ENCODE data around the gene MAPKAPK3. TPM values are rescaled to one million over a fixed set of nuclear protein-coding genes. Genes with fewer than 3 reads are reported as not detected.
"Not testable (repeated sequence)": the region's sequence is repeated elsewhere in the genome, so short reads cannot be mapped to it uniquely, and the experiment has no call there.

MAPKAPK3 gene
- polyA plus RNA-seq, 5 donors: 32.4 to 42.9 (median 34.7) TPM

DNA sequence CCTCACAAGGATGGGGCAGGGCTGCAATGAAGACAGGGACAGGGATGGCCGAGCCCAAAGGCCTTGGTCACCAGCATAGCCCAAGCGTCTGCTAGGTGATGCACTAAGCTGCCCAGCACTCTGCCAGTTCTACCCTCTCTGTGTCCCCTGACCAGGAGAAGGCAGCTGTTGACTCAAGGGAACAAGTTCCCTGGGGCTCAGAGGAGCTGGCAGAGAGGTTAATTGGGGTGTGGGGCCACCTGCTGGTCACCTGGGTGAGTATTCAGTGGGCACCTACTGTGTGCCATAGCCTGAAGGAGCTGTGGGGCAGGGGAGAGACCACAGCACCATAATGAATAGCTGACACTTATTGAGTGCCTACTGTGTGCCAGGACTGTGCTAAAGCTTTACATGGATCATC, 35.8 kb downstream of the MAPKAPK3 start:
- no peak for DNase-seq

DNA sequence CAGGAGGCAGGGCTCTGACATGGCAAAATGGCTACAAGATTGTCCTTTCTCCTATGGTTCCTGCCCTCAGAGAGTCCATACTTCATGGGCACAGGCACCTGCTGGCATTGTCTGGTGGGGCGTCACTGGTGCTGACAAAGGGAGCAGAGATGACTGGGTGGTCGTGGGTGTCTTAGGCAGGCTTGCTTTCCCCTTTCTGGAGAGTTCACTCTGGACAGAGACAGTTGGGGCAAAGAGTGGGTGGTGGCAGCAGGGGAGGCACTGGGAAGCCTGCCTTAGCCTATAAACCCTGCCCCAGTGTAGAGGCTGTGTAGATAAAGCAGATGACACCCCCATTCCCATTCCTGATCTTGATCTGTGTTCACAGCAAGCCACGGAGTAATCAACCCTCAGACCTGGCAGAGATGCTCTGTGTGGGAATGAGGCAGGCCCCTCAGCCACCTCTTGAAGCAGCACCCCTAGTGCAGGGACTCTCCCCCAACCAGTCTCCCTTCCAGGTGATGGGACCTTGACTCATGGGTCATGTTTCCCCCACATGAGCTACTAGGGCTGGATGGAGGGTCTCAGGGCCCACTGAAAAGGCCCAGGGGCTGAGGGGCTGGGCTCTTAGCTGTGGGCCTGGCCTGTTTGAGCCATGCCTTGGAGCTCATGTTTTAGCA, 37.1 kb downstream of the MAPKAPK3 start:
- DNase-seq: no peak

- no peak for DNase-seq
Measured at GRCh38 chr3:50655009-50655830, 38.3 kb downstream of the MAPKAPK3 start.

DNA sequence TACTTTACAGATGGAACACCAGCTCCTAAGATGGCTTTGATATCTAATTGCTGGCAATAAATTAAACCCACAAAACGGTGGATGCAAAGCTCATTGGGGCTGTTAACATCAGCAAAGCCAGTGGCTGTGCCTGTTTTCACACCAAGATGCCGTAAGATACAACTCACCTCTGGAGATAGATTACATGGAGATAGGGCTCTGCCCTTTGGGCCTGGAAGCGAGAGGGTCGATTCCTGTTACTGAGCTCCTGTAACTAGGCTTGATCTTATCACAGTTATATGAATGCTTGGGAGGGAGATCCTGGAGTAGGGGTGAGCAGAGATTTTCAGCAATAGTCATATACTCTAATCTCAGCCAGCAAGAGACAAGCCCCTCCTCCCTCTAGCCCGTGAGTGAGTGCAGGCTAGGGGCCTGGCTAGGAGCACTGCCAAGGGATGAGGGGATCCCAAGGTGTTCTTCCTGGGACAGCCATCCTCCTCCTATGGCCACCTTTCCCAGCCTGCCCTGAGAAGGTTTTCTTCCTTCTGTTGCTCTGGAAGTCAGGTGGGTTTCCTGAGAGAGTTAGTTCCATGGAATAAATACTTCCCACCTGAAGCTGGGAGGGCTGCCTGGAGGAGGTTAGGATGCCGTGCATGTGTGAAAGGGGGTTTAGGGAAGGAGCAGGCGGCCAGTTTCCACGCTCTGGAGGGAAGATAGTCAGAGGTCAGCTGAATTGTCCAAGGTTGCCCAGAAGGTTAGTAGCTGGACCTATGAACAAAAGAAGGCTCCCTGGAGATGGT, 39.7 kb downstream of the MAPKAPK3 start:
- DNase-seq: no peak

DNA sequence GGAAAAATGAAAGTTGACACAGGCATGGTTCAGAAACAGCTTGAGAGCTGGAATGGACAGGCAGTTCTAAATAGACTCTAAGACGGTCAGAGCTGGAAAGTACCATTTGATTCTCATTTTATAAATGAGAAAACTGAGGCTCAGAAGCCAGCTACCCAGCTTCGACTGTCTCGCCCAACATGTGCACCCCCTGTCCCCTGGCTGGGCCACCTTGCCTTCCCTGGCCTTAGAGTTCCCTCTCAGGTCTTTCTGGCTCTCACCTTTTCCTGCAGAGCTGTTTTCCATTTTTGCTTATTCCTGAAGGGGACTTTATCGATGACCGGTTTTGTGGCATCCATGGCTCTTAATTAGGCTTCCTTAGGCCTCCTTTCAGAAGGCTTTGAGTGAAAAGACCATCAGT, 40.5 kb downstream of the MAPKAPK3 start:
- DNase-seq: no peak

GRCh38 chr3:50657816-50658215, 40.9 kb downstream of the MAPKAPK3 start:
- no peak for DNase-seq

DNA sequence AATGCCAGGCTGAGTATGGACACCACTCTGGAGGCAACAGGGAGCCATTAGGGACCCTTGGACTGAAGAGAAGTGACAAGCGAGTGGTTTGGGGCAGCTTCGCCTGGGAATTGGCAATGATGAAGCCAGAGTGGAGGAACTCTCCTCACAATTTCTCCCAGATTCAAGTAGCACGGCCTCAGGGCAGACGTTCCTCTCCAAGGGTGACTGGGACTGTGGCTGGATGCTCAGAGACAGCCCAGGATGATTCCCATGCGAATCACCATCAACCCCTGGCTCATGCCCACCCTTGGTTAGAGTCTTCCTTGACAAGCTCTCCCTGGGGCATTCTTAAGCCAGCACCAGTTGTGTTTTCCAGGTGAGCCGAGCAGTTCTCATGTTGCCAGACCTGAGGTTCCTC, 41.5 kb downstream of the MAPKAPK3 start:
- no peak for DNase-seq

DNA sequence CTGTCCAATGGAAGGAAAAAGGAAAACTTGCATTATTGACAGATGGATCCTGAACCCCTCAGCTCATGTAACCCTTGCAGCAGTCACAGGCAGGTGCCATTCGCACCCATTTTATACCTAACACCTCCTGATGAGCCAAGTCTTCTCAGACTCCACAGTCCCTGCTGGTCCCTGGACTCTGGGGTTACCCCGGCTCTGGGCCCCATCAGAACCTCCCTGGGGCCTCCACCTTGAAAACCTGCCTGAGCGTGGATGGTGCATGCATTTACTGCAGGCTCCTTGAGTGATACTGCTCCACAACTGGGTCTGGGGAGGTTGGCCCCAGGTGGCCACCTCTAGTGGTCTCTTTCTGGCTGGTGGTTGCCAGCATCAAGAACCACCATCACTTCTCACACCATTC, 41.9 kb downstream of the MAPKAPK3 start:
- no peak for DNase-seq

DNA sequence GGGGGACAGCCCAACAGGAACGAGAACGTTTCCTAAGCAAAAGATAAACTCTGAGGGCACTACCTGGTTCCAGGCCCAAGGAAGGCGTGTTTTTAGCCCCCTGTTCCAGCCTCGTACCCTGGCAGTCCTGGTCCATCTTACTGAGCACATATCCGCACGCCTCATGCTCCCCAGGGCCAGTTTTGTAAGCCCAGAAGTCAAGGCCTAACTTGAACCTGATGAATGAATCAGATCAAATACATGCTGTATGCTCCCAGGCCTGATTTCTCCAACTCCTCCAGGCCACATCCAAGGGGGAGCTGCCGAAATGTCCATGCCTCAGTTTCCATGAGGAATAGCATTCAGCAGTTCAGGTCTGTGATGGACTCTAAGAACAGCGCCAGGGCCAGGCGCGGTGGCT, 43.4 kb downstream of the MAPKAPK3 start:
- no peak for DNase-seq

DNA sequence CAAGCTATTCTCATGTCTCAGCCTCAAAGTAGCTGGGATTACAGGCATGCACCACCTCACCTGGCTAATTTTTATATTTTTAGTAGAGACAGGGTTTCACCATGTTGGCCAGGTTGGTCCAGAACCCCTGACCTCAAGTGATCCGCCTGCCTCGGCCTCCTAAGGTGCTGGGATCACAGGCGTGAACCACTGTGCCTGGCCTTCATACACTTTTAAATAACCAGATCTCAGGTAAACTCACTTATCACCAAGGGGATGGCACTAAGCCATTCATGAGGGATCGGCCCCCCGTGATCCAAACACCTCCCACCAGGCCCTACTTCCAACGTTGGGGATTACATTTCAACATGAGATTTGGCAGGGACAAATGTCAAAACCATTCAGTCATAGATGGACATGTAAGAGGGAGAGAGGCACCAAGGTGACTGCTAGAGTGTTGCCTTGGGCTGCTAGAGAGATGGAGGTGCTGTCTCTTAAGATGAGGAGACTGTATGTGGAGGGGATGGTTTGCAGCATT, 44.4 kb downstream of the MAPKAPK3 start:
- no peak for DNase-seq

DNA sequence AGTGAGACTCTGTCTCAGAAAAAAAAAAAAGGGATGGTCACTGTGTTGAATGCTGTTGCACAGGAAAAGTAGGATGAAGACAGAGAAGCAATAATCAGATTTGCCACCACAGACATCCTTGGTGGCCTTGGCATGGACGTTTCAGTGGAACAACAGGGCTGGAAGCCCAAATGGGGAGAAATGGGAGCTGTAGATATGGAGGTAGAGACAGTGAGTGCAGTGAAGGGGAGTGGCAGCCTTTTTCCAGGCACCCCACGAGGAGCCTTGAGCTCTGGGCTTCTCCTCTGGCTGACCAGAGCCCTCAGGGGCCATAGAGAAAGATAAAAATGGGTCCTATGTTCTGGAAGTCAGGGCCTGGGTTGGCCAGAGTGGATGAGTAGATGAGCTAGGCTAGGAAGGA, 45.5 kb downstream of the MAPKAPK3 start:
- no peak for DNase-seq

DNA sequence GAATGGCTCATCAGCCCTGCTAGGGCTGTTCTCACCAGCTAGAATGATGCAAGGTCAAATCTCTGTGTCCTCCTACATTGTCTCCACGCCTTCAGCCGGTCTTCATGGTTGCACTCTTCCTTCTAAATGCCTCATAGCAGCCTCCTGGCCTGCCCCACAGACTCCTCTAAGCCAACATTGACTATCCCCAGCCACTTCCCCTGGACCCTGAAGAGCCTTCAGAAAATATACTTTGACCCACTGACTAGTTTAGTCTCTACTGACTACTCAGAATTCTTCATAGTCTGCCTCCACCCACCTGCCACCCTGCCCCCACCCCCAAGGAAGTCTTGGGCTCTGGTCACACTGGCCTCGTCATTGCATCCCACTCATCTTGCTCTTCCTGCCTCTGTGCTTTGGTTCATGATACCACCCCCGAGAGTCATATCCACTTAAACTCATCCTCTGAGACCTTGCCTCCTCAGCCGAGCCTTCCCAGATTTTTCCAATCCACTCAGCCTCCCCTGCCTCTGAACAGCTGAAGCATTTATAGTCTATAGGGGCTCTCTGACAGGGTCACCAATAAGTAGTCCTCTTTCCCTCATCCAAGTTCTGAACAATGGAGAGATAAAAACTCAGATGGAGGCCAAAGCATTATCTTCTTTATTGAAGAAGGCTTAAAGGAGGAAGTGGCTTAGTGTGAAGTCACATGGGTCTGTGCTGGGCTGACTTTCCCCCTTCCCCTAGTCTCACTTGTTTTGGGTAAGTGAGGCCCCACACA, 48.3 kb downstream of the MAPKAPK3 start:
- no peak for DNase-seq

DNA sequence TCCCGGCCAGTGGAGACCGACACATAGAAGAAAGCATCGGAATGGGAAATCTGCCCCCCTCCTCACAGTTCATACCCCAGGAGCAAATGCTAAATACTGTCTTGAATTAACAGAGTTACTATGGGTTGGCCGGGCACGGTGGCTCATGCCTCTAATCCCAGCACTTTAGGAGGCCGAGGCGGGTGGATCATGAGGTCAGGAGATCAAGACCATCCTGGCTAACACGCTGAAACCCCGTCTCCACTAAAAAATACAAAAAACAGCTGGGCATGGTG, 48.8 kb downstream of the MAPKAPK3 start:
- not testable (repeated sequence) for DNase-seq

GRCh38 chr3:50666837-50667236, 49.9 kb downstream of the MAPKAPK3 start:
- DNase-seq: no peak

GRCh38 chr3:50671331-50671730, 54.4 kb downstream of the MAPKAPK3 start:
- no peak for DNase-seq

DNA sequence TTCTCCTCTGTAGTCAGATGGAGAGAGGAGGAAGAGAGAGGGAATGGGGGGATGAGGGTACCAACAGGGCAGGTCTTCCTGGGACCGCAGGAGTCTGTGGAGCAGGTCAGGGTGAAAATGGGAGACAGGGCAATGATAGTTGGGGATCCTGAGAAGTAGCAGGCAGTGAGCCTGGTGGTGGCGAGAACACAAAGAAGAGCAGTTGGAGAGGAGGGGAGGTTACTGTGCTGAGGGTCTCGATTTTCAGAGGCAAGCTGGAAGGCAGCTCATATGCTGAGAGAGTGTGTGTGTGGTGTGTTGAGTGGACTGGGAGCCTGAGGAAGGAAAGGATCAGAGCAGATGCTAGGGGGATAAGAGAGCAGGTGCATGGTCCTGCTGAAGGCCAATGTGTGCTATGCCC, 55.7 kb downstream of the MAPKAPK3 start:
- DNase-seq: no peak

- DNase-seq: no peak
Measured at GRCh38 chr3:50673931-50674330, 57.0 kb downstream of the MAPKAPK3 start.

DNA sequence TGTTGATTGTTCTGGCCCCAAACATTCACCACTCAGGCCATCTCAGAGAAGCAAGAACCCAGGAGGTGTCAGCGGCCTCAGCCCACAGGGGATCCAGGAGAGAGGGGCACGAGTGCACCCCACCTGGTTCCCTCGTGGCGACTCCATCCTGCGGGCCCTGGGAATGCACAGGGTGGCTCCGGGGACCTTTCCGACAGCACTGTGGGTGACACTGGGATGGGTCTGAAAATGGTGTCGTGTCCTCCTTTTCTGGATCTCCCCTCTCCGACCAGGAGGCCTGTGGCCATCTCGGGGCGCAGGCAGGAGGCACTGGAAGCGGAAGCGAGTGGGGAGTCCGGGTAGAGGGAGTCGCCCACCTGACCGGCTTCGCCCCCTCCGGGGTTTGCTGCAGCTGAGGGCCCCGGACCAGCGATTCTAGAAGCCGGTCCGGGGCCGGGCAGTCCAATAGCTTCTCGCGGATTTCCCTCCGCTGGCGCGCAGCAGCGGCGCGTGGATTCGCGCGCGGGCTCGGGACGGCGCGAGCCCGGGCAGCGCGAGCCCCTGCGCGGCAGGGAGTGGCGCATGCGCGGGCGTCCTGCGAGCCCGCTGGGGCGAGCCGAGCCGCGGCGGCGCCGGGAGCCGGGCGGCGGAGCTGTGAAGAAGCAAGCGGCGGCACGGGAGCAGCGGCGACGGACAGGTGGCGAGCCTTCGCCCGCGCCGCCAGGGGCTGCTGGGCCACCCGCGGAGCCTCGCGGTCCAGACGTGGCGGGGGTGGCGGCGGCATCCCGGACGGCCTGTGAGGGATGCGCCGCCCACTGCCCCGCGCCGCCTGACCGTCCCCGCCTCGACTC, 57.6 kb downstream of the MAPKAPK3 start, which contains the start of gene DOCK3:
Gene DOCK3 (plus strand): TSS at position 579 of the 830 bp plus-strand sequence. CDS start 337 bp downstream, outside the sequence.
- peak; percentile 37 to 56 for DNase-seq

GRCh38 chr3:50675179-50676030, 58.5 kb downstream of the MAPKAPK3 start:
- DNase-seq: no peak
